ENCODE results near the gene NSD2.
"Not testable (repeated sequence)": the region's sequence is repeated elsewhere in the genome, so short reads cannot be mapped to it uniquely, and the experiment has no call there.

Gene NSD2

GRCh38 chr4:1899149-1900086, 28.2 kb downstream of the NSD2 start:
- DNase-seq, result peak; percentile 73

- DNase-seq, result no peak
These were observed 28.9 kb downstream of the NSD2 start for GRCh38 chr4:1900087-1900433.

- no peak for DNase-seq
These were observed 29.4 kb downstream of the NSD2 start for GRCh38 chr4:1900624-1901023.

- no peak for DNase-seq
These were observed 29.9 kb downstream of the NSD2 start for GRCh38 chr4:1901127-1901526.

GRCh38 chr4:1902243-1902642, 31.1 kb downstream of the NSD2 start:
- no peak for DNase-seq

- no peak for DNase-seq
These were observed 31.8 kb downstream of the NSD2 start for GRCh38 chr4:1903035-1903434.

GRCh38 chr4:1904042-1904441, 32.8 kb downstream of the NSD2 start:
- no peak for DNase-seq

GRCh38 chr4:1907848-1908525, 36.8 kb downstream of the NSD2 start:
- no peak for DNase-seq

- not testable (repeated sequence) for DNase-seq
These were observed 38.5 kb downstream of the NSD2 start for GRCh38 chr4:1909696-1910095.

GRCh38 chr4:1910643-1911042, 39.5 kb downstream of the NSD2 start:
- no peak for DNase-seq

- DNase-seq, result not testable (repeated sequence)
These were observed 40.1 kb downstream of the NSD2 start for GRCh38 chr4:1911316-1911715.

- no peak for DNase-seq
These were observed 51.6 kb downstream of the NSD2 start for GRCh38 chr4:1922821-1923220.

GRCh38 chr4:1927675-1928074, 56.5 kb downstream of the NSD2 start:
- no peak for DNase-seq

GRCh38 chr4:1928356-1929239, 57.4 kb downstream of the NSD2 start:
- no peak for DNase-seq

- DNase-seq, result no peak
These were observed 61.5 kb downstream of the NSD2 start for GRCh38 chr4:1932736-1933135.

- DNase-seq, result no peak
These were observed 62.5 kb downstream of the NSD2 start for GRCh38 chr4:1933700-1934099.

GRCh38 chr4:1937550-1937949, 66.4 kb downstream of the NSD2 start:
- DNase-seq, result no peak

- DNase-seq, result no peak
These were observed 66.8 kb downstream of the NSD2 start for GRCh38 chr4:1938027-1938426.

GRCh38 chr4:1939664-1940509, 68.7 kb downstream of the NSD2 start:
- DNase-seq, result no peak

GRCh38 chr4:1940566-1940965, 69.4 kb downstream of the NSD2 start:
- DNase-seq, result no peak

- no peak for DNase-seq
These were observed 72.7 kb downstream of the NSD2 start for GRCh38 chr4:1943928-1944327.

Measured in left hindlimb (tissue), 1 donor.